Astrocyte (in vitro differentiated cells and primary cell): ENCODE measurements around the gene FAM227A.

Experiments used
- CTCF ChIP-seq: IDR thresholded peaks from 2 replicates; pipeline ENCODE4 v1.5.1; 2011; ENCODE audit warnings: low read depth, mild to moderate bottlenecking, inconsistent platforms, low read length, moderate library complexity; ENCODE audit not compliant: insufficient read depth
- EZH2 ChIP-seq: IDR thresholded peaks from 2 replicates; pipeline ENCODE4 v1.6.1; 2012; ENCODE audit warnings: mild to moderate bottlenecking, low read length, inconsistent platforms; ENCODE audit not compliant: insufficient read depth

- TF ChIP-seq CTCF (no peak), EZH2 (no peak)
These were observed at the start of gene FAM227A, which contains the start of gene CBY1 for GRCh38 chr22:38656256-38657044.
